Activated T-helper 17 cell treated with anti-CD3 and anti-CD28 coated beads, Interleukin-2, amount 50 U/mL, for 72 hours (primary cell): ENCODE measurements around the gene EXD3. TPM values are rescaled to one million over a fixed set of nuclear protein-coding genes. Genes with fewer than 3 reads are reported as not detected.
"Not testable (repeated sequence)": the region's sequence is repeated elsewhere in the genome, so short reads cannot be mapped to it uniquely, and the experiment has no call there.

Experiments used
- ATAC-seq: fragments of 150-1000 bp; cut with Tn5 transposase; replicated peaks from 2 replicates; pipeline ENCODE4 v1.10.0; 2021; ENCODE audit warnings: mild to moderate bottlenecking, moderate library complexity
- H3K27ac Mint-ChIP-seq: one replicate; pipeline ENCODE4 v1.8.0; 2022; ENCODE audit warnings: mixed read lengths
- H3K27me3 Mint-ChIP-seq: one replicate; pipeline ENCODE4 v1.8.0; 2022; ENCODE audit warnings: mixed read lengths
- H3K36me3 Mint-ChIP-seq: one replicate; pipeline ENCODE4 v1.8.0; 2022; ENCODE audit warnings: low read depth, mild to moderate bottlenecking, mixed read lengths
- H3K4me1 Mint-ChIP-seq: one replicate; pipeline ENCODE4 v1.8.0; 2022; ENCODE audit warnings: mixed read lengths
- H3K4me3 Mint-ChIP-seq: one replicate; pipeline ENCODE4 v1.8.0; 2022; ENCODE audit warnings: mild to moderate bottlenecking, mixed read lengths
- H3K9me3 Mint-ChIP-seq: one replicate; pipeline ENCODE4 v1.8.0; 2022; ENCODE audit warnings: mixed read lengths
- total RNA-seq, 2 donors: library from RNA; stranded (reverse); gene quantifications; one replicate each; pipeline ENCODE4 v1.2.3, GENCODE V29; 2022

The EXD3 gene
- total RNA-seq, 2 donors from 2014 or later, result 8.8 to 10.0 TPM

- no peaks in the 10 kb centered on the region for H3K36me3 Mint-ChIP-seq
- H3K4me1 Mint-ChIP-seq, result peaks cover 4% of the 10 kb centered on the region
- no peaks in the 10 kb centered on the region for H3K9me3 Mint-ChIP-seq
- no peak overlapping the region for H3K27ac Mint-ChIP-seq
- H3K4me3 Mint-ChIP-seq, result no peak overlapping the region
- H3K27me3 Mint-ChIP-seq, result no peaks in the 10 kb centered on the region
- no peak for ATAC-seq
Observed at GRCh38 chr9:137392232-137393007, 30.5 kb downstream of the EXD3 start.

DNA sequence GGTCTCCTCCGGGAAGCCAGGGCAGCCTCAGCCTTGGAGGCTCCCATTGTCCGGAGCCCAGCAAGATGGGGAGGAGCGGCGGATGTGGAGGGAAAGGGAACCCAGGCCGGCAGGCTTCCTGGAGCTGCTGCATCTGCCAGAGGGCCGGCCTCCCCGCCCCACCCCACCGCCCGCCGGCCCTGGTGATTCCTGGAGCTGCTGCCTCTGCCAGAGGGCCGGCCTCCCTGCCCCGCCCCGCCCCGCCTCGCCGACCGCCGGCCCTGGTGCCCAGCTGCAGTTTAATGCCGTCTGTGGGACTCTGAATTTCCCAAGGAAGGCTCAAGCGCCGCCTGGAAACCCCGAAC lies 31.6 kb downstream of the EXD3 start:
- no peak for ATAC-seq
- no peaks in the 10 kb centered on the region for H3K4me1 Mint-ChIP-seq
- H3K27ac Mint-ChIP-seq, result no peak overlapping the region
- H3K9me3 Mint-ChIP-seq, result no peaks in the 10 kb centered on the region
- no peak overlapping the region for H3K4me3 Mint-ChIP-seq
- H3K27me3 Mint-ChIP-seq, result no peaks in the 10 kb centered on the region
- H3K36me3 Mint-ChIP-seq, result no peaks in the 10 kb centered on the region

DNA sequence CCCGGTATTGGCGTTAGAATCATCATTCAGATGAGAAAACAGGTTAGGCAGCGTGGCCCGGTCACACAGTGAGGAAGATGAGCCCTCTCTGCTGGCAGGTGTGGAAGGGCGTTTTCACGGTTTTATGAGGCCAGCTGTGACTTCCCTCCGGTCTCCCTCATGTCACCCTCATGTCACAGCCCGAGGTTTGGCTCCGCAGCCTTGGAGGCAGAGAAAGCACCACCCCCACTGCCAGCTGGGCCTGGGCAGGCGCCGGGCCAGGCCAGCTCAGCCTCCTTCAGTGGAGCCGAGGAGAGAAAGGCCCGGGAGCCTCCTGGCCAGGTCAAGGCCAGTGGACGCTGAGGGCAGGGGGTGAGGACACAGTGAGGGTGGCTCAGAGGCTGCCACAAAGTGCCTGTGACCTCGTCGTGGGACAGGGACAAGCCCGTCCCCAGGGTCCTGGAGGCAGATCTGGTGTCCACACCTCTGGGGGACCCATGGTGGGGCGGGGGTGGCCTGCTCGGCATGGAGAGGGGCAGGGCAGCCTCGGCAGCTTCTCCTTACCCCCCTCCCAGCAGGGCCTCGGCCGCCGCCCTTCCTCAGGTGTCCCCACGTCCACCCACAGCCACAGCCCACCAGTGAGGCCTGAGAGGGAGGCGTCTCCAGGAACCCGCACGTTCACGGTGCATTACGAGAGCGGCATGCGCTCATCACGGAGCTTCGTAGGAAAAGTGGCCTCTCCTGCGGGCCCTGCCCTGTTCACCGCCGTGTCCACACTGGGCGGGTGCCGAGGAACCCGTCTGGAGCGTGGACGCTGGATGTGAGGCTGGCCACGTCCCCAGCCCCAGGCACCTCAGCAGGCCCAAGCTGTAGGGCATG lies 32.2 kb downstream of the EXD3 start:
- Mint-ChIP-seq H3K4me1 (no peaks in the 10 kb centered on the region), H3K4me3 (no peak overlapping the region), H3K9me3 (no peaks in the 10 kb centered on the region), H3K27ac (no peak overlapping the region), H3K36me3 (no peaks in the 10 kb centered on the region), H3K27me3 (no peaks in the 10 kb centered on the region)
- no peak for ATAC-seq

GRCh38 chr9:137389428-137389746 lies 33.6 kb downstream of the EXD3 start:
- Mint-ChIP-seq H3K27me3 (no peaks in the 10 kb centered on the region), H3K9me3 (no peaks in the 10 kb centered on the region), H3K27ac (no peak overlapping the region), H3K36me3 (no peaks in the 10 kb centered on the region), H3K4me1 (no peaks in the 10 kb centered on the region), H3K4me3 (no peak overlapping the region)
- no peak for ATAC-seq

- no peak for ATAC-seq
- H3K27ac Mint-ChIP-seq, result no peak overlapping the region
- no peaks in the 10 kb centered on the region for H3K36me3 Mint-ChIP-seq
- no peaks in the 10 kb centered on the region for H3K4me1 Mint-ChIP-seq
- H3K27me3 Mint-ChIP-seq, result no peaks in the 10 kb centered on the region
- no peak overlapping the region for H3K4me3 Mint-ChIP-seq
- H3K9me3 Mint-ChIP-seq, result no peaks in the 10 kb centered on the region
Observed at GRCh38 chr9:137388589-137389427, 34.2 kb downstream of the EXD3 start.

DNA sequence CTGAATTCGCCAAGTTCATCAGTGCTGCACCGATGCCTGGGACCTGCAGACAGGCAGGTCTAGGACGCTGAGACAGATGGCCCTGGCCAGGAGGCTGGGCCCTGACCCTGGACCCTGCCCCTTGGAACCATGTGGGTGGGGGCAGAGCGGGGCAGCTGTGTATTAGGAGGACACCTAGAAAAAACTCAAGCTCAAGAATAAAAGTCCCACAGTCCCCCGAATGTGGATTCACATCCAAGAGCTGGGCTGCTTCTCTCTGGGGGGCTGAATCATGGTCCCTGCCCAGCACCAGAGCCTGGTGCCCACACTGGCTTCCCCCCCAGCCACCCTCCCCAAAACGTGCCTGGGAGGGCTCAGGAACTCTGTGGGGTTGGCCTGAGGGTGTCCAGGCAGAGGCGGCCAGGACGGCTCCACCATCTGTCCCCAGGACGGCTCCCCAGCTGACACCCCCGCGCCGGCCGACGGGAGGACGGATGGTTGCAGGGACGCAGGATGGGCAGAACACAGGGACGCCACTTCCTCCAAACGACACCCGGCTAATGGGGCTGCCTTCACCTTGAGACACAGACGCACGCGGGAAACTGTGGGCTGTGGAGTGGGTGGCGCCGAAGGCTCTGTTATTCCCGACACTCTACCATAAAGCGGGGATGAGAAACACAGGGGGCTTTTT lies 34.9 kb downstream of the EXD3 start:
- Mint-ChIP-seq H3K36me3 (no peaks in the 10 kb centered on the region), H3K4me1 (no peaks in the 10 kb centered on the region), H3K27ac (no peak overlapping the region), H3K27me3 (no peaks in the 10 kb centered on the region), H3K9me3 (no peaks in the 10 kb centered on the region), H3K4me3 (no peak overlapping the region)
- no peak for ATAC-seq

GRCh38 chr9:137387114-137387890 lies 35.7 kb downstream of the EXD3 start:
- H3K4me1 Mint-ChIP-seq, result no peaks in the 10 kb centered on the region
- peak; percentile 59 for ATAC-seq
- H3K9me3 Mint-ChIP-seq, result no peaks in the 10 kb centered on the region
- H3K27me3 Mint-ChIP-seq, result no peaks in the 10 kb centered on the region
- no peaks in the 10 kb centered on the region for H3K36me3 Mint-ChIP-seq
- no peak overlapping the region for H3K27ac Mint-ChIP-seq
- H3K4me3 Mint-ChIP-seq, result no peak overlapping the region

DNA sequence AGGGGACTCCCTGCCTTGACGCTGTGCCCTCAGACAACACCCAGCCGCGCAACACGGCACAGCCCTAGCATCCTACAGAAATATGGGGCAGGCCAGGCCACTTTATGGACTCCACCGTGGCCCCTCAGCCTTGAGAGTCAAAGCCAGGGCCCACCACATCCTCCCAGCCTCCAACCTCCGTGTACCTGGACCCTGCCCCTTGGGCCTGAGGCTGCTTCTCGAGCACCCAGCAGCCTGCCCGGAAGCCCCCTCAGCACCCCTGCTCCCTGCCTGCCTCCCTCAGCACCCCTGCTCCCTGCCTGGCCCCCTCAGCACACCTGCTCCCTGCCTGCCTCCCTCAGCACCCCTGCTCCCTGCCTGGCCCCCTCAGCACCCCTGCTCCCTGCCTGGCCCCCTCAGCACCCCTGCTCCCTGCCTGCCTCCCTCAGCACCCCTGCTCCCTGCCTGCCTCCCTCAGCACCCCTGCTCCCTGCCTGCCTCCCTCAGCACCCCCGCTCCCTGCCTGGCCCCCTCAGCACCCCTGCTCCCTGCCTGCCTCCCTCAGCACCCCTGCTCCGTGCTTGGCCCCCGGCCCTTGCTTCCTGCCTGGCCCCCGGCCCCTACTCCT lies 36.4 kb downstream of the EXD3 start:
- H3K4me1 Mint-ChIP-seq, H3K9me3 Mint-ChIP-seq, H3K27me3 Mint-ChIP-seq, ATAC-seq, H3K4me3 Mint-ChIP-seq, H3K27ac Mint-ChIP-seq, H3K36me3 Mint-ChIP-seq: not testable (repeated sequence)

GRCh38 chr9:137385061-137385655 lies 37.8 kb downstream of the EXD3 start:
- Mint-ChIP-seq H3K27me3 (no peaks in the 10 kb centered on the region), H3K9me3 (no peaks in the 10 kb centered on the region), H3K27ac (no peak overlapping the region), H3K4me1 (no peaks in the 10 kb centered on the region), H3K4me3 (no peak overlapping the region), H3K36me3 (no peaks in the 10 kb centered on the region)
- no peak for ATAC-seq

GRCh38 chr9:137383784-137384756 lies 38.9 kb downstream of the EXD3 start:
- no peaks in the 10 kb centered on the region for H3K4me1 Mint-ChIP-seq

GRCh38 chr9:137383081-137383783 lies 39.7 kb downstream of the EXD3 start:
- ATAC-seq, result no peak
- Mint-ChIP-seq H3K27me3 (no peaks in the 10 kb centered on the region), H3K4me1 (no peaks in the 10 kb centered on the region), H3K4me3 (no peak overlapping the region), H3K36me3 (no peaks in the 10 kb centered on the region), H3K27ac (no peak overlapping the region), H3K9me3 (no peaks in the 10 kb centered on the region)

More at GRCh38 chr9:137383784-137384756, 38.9 kb downstream of the EXD3 start:
- no peaks in the 10 kb centered on the region for H3K27me3 Mint-ChIP-seq
- no peak overlapping the region for H3K4me3 Mint-ChIP-seq
- no peak overlapping the region for H3K27ac Mint-ChIP-seq
- no peak for ATAC-seq
- H3K36me3 Mint-ChIP-seq, result no peaks in the 10 kb centered on the region
- no peaks in the 10 kb centered on the region for H3K9me3 Mint-ChIP-seq
